Cardiac muscle cell (in vitro differentiated cells and primary cell): ENCODE data around the gene ROM1. TPM values are rescaled to one million over a fixed set of nuclear protein-coding genes. Genes with fewer than 3 reads are reported as not detected.
A peak's percentile ranks its signal among the peaks of the same experiment; 100 is the strongest.

Experiments
- DNase-seq, 2 donors: peaks; one replicate each; pipeline versions ENCODE4 v3.0.0 to v3.0.0-alpha.2; 2010 to 2017; ENCODE audit warnings: low read depth in 1 of 2, low spot score in 1 of 2
- H3K27ac ChIP-seq: fragments of 200-600 bp; sonication (generic); 2 replicates; pipeline ENCODE4 v1.5.1; 2016
- H3K27me3 ChIP-seq: fragments of 200-600 bp; sonication (generic); 2 replicates; pipeline ENCODE4 v1.6.0; 2016; ENCODE audit warnings: control low read depth
- H3K36me3 ChIP-seq: fragments of 200-600 bp; sonication (generic); 2 replicates; pipeline ENCODE4 v1.5.1; 2016; ENCODE audit warnings: control low read depth
- H3K4me1 ChIP-seq: fragments of 200-600 bp; sonication (generic); 2 replicates; pipeline ENCODE4 v1.8.1; 2017; ENCODE audit warnings: low read depth, mild to moderate bottlenecking, mixed run types
- H3K4me3 ChIP-seq: fragments of 200-600 bp; sonication (generic); 2 replicates; pipeline ENCODE4 v1.5.1; 2016; ENCODE audit warnings: mild to moderate bottlenecking
- H3K9me3 ChIP-seq: fragments of 200-600 bp; sonication (generic); 2 replicates; pipeline ENCODE4 v1.5.1; 2017; ENCODE audit warnings: low read depth, mild to moderate bottlenecking, control low read depth
- CTCF ChIP-seq: IDR thresholded peaks from 2 replicates; pipeline ENCODE4 v1.5.1; 2012; ENCODE audit warnings: low read depth, mild to moderate bottlenecking, low read length
- polyA plus RNA-seq: library from polyadenylated mRNA; unstranded; fragments of >200 nt; fragmentation: Nextera tagmentation; extraction: Ambion mirVana; gene quantifications from 2 replicates; pipeline ENCODE4 v1.2.1, GENCODE V29; 2016
- total RNA-seq: library from RNA; depleted of rRNA; stranded (reverse); fragments of >200 nt; gene quantifications from 2 replicates; pipeline ENCODE4 v1.2.3, GENCODE V29; 2016

The ROM1 gene
- total and polyA plus RNA-seq, 2 experiments from 2014 or later = 3.3 to 6.9 TPM

- Histone ChIP-seq H3K9me3 (no peaks in the 10 kb centered on the region), H3K27me3 (no peaks in the 10 kb centered on the region), H3K4me1 (peaks cover 4% of the 10 kb centered on the region), H3K4me3 (no peak overlapping the region), H3K36me3 (peaks cover 14% of the 10 kb centered on the region), H3K27ac (no peak overlapping the region)
- no peak for TF ChIP-seq CTCF
- DNase-seq = no peak
Measured at GRCh38 chr11:62644220-62644619, 31.2 kb downstream of the ROM1 start.

- no peaks in the 10 kb centered on the region for H3K27me3 ChIP-seq
- H3K4me3 ChIP-seq = peak overlapping the region; percentile 98
- no peak for DNase-seq
- TF ChIP-seq CTCF = no peak
- H3K4me1 ChIP-seq = peaks cover 4% of the 10 kb centered on the region
- peaks cover 20% of the 10 kb centered on the region for H3K36me3 ChIP-seq
- H3K27ac ChIP-seq = peak overlapping the region; percentile 96
- no peaks in the 10 kb centered on the region for H3K9me3 ChIP-seq
Measured at GRCh38 chr11:62645671-62645945, 32.6 kb downstream of the ROM1 start.

- Histone ChIP-seq H3K4me3 (peak within 1 kb of the TSS; percentile 98), H3K27me3 (no peaks in the 10 kb centered on the region), H3K36me3 (peaks cover 20% of the 10 kb centered on the region), H3K9me3 (no peaks in the 10 kb centered on the region), H3K27ac (peak within 1 kb of the TSS; percentile 96), H3K4me1 (peaks cover 4% of the 10 kb centered on the region)
- TF ChIP-seq CTCF = no peak
- peak; percentile 98 to 100 for DNase-seq
Measured at GRCh38 chr11:62645946-62646824, 33.1 kb downstream of the ROM1 start, which contains the start of gene GANAB. Gene GANAB (minus strand): TSS chr11:62646613. CDS start chr11:62646599, 14 bp downstream.

- Histone ChIP-seq H3K4me3 (no peak overlapping the region), H3K27ac (no peak overlapping the region), H3K4me1 (peaks cover 4% of the 10 kb centered on the region), H3K36me3 (peaks cover 20% of the 10 kb centered on the region), H3K9me3 (no peaks in the 10 kb centered on the region), H3K27me3 (no peaks in the 10 kb centered on the region)
- TF ChIP-seq CTCF = no peak
- no peak for DNase-seq
Measured at GRCh38 chr11:62646825-62647608, 34.0 kb downstream of the ROM1 start.

DNA sequence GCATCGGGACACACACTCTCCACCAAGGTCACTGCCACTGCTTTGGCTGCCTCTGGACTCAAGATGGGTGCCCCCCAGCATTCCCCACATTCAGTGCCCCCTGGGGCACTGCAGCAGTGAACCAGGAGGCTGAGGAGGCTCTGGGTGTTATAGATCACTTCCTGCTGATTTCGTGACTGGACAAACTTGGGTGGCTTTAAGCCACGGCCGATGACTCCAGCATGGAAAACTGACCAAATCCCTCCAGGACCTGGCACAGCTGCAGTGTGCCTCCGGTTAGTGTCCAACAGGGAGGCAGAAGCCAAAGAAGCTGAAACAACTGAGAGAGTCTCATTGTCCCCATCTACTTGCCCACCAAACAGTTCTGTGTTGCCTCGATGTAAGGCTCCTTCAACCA, 34.5 kb downstream of the ROM1 start:
- Histone ChIP-seq H3K4me3 (no peak overlapping the region), H3K27me3 (no peaks in the 10 kb centered on the region), H3K27ac (no peak overlapping the region), H3K9me3 (no peaks in the 10 kb centered on the region), H3K4me1 (peaks cover 4% of the 10 kb centered on the region), H3K36me3 (peaks cover 20% of the 10 kb centered on the region)
- TF ChIP-seq CTCF = no peak
- no peak for DNase-seq
